AG20443 (cell line): ENCODE results near the gene ZBTB8OS.

Source experiments
- DNase-seq: peaks from one replicate; pipeline ENCODE4 v3.0.0; 2012; ENCODE audit warnings: low spot score, mixed read lengths

The ZBTB8OS gene

GRCh38 chr1:32611859-32612188 is 38.5 kb downstream of the ZBTB8OS start:
- DNase-seq, result no peak

- no peak for DNase-seq
Observed at GRCh38 chr1:32609180-32609579, 41.2 kb downstream of the ZBTB8OS start.

- DNase-seq, result no peak
Observed at GRCh38 chr1:32606565-32607371, 43.6 kb downstream of the ZBTB8OS start.

GRCh38 chr1:32605711-32606424 is 44.5 kb downstream of the ZBTB8OS start:
- DNase-seq, result no peak

GRCh38 chr1:32600034-32600433 is 50.3 kb downstream of the ZBTB8OS start:
- no peak for DNase-seq

GRCh38 chr1:32592943-32593342 is 57.4 kb downstream of the ZBTB8OS start:
- no peak for DNase-seq

- no peak for DNase-seq
Observed at GRCh38 chr1:32580348-32581017, 69.9 kb downstream of the ZBTB8OS start.
